ENCODE measurements around the gene NHSL2.
A peak's percentile ranks its signal among the peaks of the same experiment; 100 is the strongest.
"Not testable (repeated sequence)": the region's sequence is repeated elsewhere in the genome, so short reads cannot be mapped to it uniquely, and the experiment has no call there.

NHSL2 gene

DNA sequence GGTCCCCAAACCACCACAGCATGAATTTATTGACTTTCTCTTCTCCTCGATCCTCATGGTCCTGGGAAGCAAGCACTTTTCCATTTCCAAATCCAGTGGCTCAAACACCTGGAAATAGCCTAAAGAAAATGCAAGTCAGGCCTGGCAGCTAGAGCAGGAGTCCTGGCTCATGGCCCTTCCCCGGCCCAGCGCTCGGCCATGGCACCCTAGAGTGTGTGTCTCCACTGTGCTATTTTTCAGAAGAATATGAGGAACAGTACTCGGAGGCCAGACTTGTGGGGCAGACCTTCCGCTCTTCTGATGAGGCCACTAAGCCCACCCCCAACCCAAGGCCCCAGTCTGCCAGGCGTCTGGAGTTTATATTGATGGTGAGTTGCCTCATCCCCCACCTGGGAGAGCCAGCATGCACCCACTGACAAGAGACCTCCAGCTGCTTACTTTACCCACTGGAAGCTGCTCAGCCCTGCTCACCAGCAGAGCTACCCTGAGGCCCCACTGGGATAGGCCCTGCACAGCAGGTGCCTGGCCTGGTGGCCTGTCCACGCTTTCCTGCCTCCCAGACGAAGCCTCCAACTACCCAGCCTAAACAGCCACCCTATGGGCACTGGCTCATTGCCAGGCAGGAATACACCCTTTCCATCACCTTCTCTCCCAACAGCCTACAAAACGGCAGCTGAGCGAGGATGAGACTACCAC, 223.4 kb downstream of the NHSL2 start:
- DNase-seq, result no peak

GRCh38 chrX:72137846-72138495, 227.3 kb downstream of the NHSL2 start:
- DNase-seq, result peak; percentile 10

DNA sequence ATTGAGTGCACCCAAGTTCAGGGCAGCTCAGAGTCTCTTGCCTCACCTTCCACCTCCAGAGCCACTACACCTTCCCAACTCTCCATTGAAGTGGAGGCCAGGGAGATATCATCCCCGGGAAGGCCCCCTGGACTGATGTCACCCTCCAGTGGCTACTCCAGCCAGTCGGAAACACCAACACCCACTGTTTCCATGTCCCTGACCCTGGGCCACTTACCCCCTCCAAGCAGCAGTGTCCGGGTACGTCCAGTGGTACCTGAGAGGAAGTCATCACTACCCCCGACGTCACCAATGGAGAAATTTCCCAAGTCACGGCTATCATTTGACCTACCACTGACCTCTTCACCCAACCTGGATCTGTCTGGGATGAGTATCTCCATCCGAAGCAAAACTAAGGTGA, 228.9 kb downstream of the NHSL2 start:
- no peak for DNase-seq

DNA sequence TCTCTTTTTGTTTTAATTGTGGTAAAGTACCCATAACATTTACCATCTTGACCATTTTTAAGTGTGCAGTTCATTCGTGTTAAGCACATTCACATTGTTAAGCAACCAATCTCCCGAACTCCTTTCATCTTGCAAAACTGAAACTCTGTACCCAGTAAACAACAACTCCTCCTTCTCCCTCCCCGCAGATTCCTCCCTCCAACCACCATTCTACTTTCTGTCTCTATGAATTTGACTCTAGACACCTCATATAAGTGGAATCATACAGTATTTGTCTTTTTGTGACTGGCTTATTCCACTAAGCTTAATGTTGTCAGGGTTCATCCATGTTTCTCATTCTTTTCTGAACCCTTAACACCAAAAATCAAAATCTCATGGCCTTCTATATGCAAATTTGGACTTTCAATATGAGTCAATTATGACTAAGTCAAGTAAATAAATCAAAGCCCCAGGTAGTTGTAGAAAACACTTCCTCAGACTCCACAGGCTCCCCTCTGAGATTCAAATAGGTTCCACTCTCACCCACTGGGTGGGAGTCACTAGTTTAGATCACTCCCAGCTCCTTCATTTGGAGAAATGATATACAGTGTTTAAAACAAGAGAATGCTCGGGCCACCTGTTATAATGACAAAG, 230.8 kb downstream of the NHSL2 start:
- no peak for DNase-seq

- peak; percentile 81 for DNase-seq
These were observed 231.6 kb downstream of the NHSL2 start for GRCh38 chrX:72142094-72142793.

DNA sequence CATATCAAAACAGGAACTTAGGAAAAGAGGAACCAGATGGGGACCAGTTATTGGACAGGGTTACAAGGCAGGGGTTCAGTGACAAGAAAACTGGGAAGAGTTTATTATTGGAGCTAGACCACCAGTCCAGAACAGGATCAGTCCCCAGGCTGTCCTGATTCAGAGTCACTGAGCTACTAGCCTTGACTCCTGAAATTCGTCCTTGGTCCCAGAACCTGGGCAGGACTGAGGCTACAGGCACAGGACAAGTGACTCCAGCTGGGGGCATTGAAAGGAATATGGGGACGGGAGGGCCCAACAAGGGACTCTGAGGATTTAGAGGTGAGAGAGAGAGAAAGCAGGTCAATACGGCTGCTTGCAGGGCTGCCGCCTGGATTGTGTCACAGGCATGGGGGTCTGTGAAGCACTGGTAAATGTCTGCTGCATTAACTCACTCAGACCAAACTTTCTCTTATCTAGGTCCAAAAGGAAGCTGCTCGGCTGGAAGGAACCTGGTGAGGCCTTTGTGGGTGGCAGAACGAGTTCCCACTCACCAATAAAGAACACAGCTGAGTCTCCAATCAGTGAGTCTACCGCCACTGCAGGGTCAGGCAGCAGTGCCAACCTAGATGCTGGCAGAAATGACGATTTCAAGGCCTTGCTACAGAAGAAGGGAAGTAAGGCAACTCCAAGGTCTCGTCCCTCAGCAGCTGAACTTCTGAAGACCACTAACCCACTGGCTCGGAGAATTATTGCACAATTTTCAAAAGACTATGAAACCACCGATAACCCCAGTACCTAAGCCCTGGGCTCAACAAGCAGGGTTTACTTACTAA, 232.4 kb downstream of the NHSL2 start:
- DNase-seq, result no peak

- no peak for DNase-seq
These were observed 232.9 kb downstream of the NHSL2 start for GRCh38 chrX:72143609-72143907.

- DNase-seq, result no peak
These were observed 234.5 kb downstream of the NHSL2 start for GRCh38 chrX:72145181-72145580.

- DNase-seq, result no peak
These were observed 235.9 kb downstream of the NHSL2 start for GRCh38 chrX:72146527-72146926.

DNA sequence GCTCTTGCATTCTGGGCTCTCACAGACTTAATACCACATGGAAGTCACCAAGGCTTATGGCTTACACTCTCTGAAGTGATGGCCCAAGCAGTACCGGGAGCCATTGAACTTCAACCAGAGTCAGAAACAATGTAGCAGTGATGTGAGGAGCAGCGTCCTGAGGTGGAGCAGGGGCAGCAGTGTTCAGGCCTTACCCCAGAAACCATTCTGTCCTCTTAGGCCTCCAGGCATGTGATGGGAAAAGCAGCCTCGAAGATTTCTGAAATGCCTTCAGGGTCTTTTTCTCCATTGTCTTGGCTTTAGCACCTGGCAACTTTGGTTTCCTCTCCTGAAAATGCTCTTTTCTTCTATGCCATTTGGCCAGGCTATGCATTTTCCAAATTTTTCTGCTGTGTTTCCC, 248.1 kb downstream of the NHSL2 start:
- DNase-seq, result no peak

GRCh38 chrX:72159769-72160168, 249.1 kb downstream of the NHSL2 start:
- no peak for DNase-seq

DNA sequence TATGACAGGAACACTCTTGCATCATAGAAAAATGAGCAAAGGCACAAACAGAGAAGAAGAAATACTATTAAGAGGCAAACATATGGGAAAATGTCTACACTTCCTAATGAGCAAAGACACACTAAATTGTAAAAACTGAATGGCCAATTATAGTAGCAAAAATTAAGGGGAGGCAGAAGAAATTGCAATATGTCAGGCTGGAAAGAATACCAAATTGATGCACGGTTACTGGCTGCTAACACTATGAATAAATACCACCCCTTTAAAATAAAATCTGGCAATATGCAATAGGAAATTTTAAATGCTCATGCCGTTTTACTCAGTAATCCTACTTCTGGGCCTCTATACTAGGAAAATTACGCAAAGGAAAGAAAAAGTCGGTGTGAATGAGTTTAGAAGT, 254.9 kb downstream of the NHSL2 start:
- DNase-seq, result no peak

GRCh38 chrX:72169008-72169728, 258.5 kb downstream of the NHSL2 start:
- DNase-seq, result no peak

DNA sequence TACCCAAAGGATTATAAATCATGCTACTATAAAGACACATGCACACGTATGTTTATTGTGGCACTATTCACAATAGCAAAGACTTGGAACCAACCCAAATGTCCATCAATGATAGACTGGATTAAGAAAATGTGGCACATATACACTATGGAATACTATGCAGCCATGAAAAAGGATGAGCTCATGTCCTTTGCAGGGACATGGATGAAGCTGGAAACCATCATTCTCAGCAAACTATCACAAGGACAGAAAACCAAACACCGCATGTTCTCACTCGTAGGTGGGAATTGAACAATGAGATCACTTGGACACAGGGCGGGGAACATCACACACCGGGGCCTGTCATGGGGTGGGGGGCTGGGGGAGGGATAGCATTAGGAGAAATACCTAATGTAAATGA, 265.6 kb downstream of the NHSL2 start:
- DNase-seq, result not testable (repeated sequence)

DNA sequence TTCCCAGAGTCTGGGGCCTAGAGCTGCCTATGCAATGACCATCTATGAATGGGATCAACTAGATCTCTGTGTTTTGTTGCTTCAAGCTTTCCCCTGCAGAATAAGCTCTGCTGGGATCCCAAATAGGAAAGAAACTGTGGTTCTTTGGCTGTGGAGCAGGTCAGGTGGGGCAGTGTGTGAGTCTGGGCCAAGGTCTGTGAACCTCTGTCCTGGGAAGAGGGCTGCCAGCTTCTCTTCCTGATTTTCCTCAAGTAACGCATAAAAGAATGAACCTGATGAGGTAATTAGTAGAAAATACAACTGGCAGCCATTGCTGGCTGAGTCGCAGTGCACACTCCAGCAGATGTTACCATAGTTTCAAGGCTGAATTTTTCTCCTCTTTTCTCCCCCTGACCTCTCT, 266.3 kb downstream of the NHSL2 start:
- no peak for DNase-seq

- DNase-seq, result no peak
These were observed 269.9 kb downstream of the NHSL2 start for GRCh38 chrX:72180539-72180938.

GRCh38 chrX:72181178-72182125, 270.8 kb downstream of the NHSL2 start, which contains the start of gene PIN4:
TSS of gene PIN4 (plus strand) at chrX:72181757. CDS start at chrX:72181786, 29 bp downstream.
- DNase-seq, result peak; percentile 86

DNA sequence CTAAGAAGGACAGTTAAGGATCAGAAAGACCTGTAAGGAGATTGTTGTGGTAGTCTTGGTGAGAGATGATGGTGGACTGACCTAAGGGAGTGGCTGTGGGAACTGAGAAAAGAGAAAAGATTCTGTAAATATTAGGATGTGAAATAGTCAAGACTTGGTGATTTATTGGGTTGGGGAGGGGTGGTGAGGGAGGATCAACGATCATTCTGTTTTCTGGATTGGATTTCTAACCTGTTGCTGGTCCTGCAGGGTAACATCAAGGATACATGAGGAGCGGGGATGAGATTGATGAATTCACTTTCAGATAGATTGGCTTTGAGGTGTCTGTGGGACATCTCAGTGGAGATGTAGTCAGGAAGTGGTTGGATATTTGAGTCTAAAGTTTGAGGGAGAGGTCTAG, 272.3 kb downstream of the NHSL2 start:
- no peak for DNase-seq

DNA sequence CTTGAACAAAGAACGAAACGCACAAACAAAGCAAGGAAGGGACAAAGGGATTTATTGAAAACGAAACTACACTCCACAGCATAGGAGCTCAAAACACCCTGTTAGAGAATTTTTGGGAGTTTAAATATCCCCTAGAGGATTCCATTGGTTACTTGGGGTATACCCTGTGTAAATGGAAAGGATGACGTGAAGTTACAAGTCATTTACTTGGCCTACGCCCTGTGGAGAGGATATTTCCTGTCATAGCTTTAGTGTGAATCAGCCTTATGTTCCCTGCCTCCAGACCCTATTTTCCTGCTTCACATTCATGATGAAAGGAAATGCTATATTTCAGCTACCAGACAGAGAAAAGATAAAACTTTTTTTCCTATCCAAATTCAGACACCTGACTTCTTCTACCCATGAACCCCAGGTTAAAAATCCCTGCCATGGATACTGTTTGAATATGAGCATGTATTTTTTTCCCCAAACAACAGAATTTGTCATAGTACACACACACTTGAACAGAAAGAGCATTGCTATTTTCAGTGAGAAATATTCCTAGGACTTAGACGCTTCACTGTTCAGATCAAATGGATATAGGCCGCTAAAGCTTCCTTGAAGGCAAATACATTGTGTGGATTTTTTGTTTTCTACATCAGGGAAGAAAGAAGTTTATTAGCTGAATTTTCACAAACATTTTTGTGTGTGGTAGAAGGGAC, 291.3 kb downstream of the NHSL2 start:
- no peak for DNase-seq

Data from NCI-H2171 (cell line).